AG04449 (cell line): ENCODE measurements around the gene SYNM.
A peak's percentile ranks its signal among the peaks of the same experiment; 100 is the strongest.
"Not testable (repeated sequence)": the region's sequence is repeated elsewhere in the genome, so short reads cannot be mapped to it uniquely, and the experiment has no call there.

Source experiments
- CTCF ChIA-PET: fragments of 350-600 bp; formaldehyde crosslinking; extraction: SDS; loops from one replicate; lab custom pipeline; 2021; ENCODE audit warnings: antibody characterized with exemption; lab: Yijun Ruan, JAX
- POLR2A ChIA-PET: fragments of 400-600, 350-600 bp; formaldehyde crosslinking; extraction: SDS; loops from one replicate; lab custom pipeline; 2020; ENCODE audit warnings: antibody characterized with exemption, inconsistent platforms; lab: Yijun Ruan, JAX
- DNase-seq: peaks from one replicate; pipeline ENCODE4 v3.0.0-alpha.2; 2010; ENCODE audit warnings: low read depth, low spot score
- H3K4me3 ChIP-seq: 2 replicates; pipeline ENCODE4 v1.5.1; 2011; ENCODE audit warnings: low read depth, mild to moderate bottlenecking, control low read depth, low read length
- CTCF ChIP-seq: IDR thresholded peaks from one replicate; pipeline ENCODE4 v1.5.1; 2011; ENCODE audit warnings: mild to moderate bottlenecking, moderate library complexity, low read length, control low read depth, inconsistent platforms; ENCODE audit not compliant: insufficient read depth; ENCODE audit errors: missing control alignments

The SYNM gene

GRCh38 chr15:99058421-99058870 is 46.4 kb upstream of the SYNM start:
- no peak for TF ChIP-seq CTCF
- CTCF ChIA-PET, result interaction anchor here (0.7 to 9.3 kb wide), 31 partner anchors 10 to 603 kb away, joined by 3 to 101 read pairs (median 4); partner anchors contain the start of gene SYNM
- H3K4me3 ChIP-seq, result peak overlapping the region; percentile 58
- no peak for DNase-seq
- POLR2A ChIA-PET, result no interaction called here

DNA sequence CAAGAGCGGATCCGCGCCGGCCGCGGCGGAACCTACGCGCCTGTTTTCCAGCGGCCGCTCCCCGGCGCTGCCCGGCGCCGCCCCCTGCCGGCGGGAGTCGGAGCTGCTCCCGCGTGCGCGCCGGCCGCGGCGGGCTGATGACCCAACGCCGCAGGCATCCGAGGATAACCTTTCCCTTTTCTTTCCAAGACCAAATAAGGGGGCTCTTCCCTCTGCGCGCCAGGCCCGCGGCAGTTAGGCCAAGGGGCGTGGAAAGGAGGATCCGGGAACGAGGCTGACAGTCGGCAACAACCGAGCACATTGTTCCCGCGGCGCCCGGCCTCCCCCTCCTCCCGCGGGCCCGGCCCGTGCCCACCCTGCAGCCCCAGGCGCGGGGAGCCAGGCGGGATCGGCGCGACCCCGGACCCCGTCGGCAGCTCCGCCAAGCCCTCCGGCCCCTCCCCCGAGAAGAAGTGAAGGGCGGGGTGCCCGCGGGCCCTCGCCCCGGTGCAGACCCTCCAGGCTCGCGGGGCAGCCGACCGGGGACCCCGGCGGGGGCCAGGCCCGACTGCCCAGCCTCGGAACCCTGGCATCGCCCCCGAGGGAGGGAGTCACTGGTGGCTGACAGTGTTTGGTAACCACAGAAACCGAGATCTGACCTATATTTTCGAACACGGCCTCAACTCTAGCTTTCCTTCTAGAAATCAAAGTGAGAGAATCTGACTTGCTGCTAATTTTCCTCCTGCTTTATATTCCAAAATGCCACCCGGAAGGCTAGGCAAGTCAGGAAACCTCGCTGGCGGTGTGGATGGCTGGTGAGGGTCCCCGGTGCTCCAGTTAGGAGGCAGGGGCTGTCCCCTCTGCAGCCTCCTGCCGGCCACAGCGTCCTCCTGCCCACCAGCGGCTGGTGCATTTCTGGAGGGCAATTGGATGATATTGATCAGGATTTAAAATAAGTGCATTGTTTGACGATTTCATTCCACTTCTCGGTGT is 45.6 kb upstream of the SYNM start:
- ChIA-PET CTCF (interaction anchor here (0.6 to 9.3 kb wide), 34 partner anchors 10 to 604 kb away, joined by 3 to 101 read pairs (median 4); partner anchors contain the start of gene SYNM), POLR2A (interaction anchor here (0.6 to 0.7 kb wide), 2 partner anchors 256 to 430 kb away, joined by 3 read pairs; no protein-coding TSS in a partner anchor)
- peak; percentile 46 for DNase-seq
- TF ChIP-seq CTCF, result peak; percentile 59
- H3K4me3 ChIP-seq, result peak overlapping the region; percentile 50

DNA sequence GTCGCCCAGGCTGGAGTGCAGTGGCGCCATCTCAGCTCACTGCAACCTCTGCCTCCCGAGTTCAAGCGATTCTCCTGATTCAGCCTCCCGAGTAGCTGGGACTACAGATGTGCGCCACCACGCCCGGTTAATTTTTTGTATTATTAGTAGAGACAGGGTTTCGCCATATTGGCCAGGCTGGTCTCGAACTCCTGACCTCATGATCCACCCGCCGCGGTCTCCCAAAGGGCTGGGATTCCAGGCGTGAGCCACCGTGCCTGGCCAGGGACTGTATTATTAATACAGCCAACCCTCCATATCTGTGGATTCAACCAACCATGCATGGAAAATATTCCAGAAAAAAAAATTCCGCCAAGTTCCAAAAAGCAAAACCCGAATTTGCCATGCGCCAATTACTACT is 44.7 kb upstream of the SYNM start:
- CTCF ChIA-PET, result interaction anchor here (0.9 to 9.3 kb wide), 6 partner anchors 9 to 541 kb away, joined by 3 to 101 read pairs (median 9); no protein-coding TSS in a partner anchor

GRCh38 chr15:99062226-99062625 is 42.7 kb upstream of the SYNM start:
- DNase-seq, result no peak
- POLR2A ChIA-PET, result no interaction called here
- TF ChIP-seq CTCF, result no peak
- no peak overlapping the region for H3K4me3 ChIP-seq
- CTCF ChIA-PET, result interaction anchor here (1.0 to 9.3 kb wide), 6 partner anchors 9 to 416 kb away, joined by 3 to 101 read pairs (median 4); no protein-coding TSS in a partner anchor

More for the DNA sequence above, 44.7 kb upstream of the SYNM start:
- DNase-seq, H3K4me3 ChIP-seq, POLR2A ChIA-PET: not testable (repeated sequence)

GRCh38 chr15:99068186-99068585 is 36.7 kb upstream of the SYNM start:
- ChIA-PET POLR2A (no interaction called here), CTCF (interaction anchor here (0.8 to 4.9 kb wide), 7 partner anchors 9 to 549 kb away, joined by 3 to 43 read pairs (median 3); no protein-coding TSS in a partner anchor)
- H3K4me3 ChIP-seq, result no peak overlapping the region

GRCh38 chr15:99070208-99070607 is 34.7 kb upstream of the SYNM start:
- ChIA-PET POLR2A (no interaction called here), CTCF (interaction anchor here (0.8 to 11.5 kb wide), 7 partner anchors 8 to 550 kb away, joined by 3 to 203 read pairs (median 15); partner anchors contain the start of gene SYNM)
- no peak for DNase-seq
- no peak for TF ChIP-seq CTCF
- no peak overlapping the region for H3K4me3 ChIP-seq

More at GRCh38 chr15:99068186-99068585, 36.7 kb upstream of the SYNM start:
- no peak for DNase-seq
- no peak for TF ChIP-seq CTCF
